Measurements from ENCODE around the gene SORCS1.

The SORCS1 gene

DNA sequence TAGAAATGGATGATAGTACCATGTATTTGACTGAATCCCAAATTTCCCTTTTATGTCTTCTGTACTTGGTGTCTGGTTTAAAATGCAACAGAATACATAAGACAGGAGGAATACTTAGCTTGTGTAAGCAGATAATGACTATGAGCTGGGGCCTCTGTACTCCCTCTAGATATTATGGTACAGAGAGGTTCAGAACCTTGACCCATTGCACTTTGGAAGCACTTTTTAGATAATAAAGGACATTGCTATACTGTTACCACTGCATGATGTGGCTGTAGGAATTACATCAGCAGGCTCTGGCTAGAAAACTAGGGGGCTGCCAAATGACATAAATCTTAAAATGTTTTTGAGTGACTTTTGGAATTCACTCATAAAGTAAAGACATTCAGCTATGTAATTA, 526.6 kb downstream of the SORCS1 start:
- no peak for DNase-seq

DNA sequence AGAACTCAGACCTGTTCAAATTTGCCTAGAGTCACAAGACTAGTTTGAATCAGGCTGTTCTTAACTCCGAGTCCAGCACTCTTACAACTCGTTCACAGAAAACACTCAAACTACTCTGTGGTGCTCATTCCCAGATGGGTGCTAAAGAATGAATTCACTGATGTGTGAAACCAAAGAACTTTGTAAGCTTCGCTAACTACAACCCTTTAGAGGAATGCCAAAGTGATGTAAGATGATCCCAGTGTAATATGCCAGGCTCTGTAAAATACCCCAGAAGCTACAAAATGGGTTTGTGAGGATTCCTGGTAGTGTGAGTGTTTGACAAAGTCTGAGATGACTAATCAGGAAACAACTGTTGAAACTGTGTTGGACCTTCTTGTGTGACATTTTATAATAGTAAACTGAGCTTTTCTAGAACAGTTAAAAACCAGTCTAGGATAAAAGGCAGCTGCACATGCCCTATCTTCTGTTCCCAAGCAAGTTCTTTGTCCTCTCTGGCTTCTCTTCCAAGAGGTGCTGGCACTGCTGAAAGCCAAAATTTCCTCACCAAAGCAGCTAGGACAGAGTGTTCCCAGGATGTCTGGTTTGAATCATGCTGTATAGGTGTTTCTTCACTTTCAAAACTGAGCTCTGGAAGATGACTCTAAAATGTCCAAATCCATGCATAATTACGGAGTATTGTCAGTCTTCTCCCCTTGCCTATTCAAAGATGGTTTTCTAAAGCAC, 527.6 kb downstream of the SORCS1 start:
- DNase-seq: no peak

DNA sequence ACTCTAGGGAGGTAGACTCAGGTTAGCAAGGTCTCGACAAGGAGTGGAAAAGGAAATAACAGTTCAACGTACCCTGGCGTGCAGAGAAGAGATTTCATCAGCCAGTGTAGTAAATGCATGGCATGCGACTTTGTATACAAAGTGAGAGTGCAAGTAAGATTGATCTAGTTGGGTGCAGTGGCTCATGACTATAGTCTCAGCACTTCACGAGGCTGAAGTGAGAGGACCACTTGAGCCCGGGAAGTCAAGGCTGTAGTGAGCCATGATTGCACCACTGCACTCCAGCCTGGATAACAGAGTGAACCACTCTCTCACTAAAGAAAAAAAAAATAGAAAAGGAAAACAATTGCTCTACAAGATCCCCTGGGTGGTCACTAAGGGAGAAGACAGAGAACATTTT, 528.6 kb downstream of the SORCS1 start:
- DNase-seq: no peak

GRCh38 chr10:106631016-106631702, 533.3 kb downstream of the SORCS1 start:
- DNase-seq: no peak

DNA sequence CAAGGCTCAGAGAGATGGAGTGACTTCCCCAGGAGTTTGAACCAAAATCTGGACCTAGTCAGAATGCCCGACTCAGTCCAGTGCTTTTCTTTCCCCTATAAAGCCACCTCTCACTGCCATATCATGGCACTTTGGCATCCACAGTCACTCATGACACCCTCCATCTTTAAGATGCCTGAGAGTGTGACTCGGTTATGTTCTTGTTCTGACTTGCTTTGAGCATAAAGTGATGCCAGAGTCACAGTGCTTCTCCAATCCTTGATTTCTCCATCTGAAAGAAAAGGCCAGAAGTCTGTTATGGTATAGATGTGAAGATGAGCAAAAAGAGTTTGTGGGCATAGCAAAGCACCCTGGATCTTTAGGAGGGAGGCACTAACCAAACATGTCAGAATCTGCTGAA, 538.1 kb downstream of the SORCS1 start:
- DNase-seq: no peak

DNA sequence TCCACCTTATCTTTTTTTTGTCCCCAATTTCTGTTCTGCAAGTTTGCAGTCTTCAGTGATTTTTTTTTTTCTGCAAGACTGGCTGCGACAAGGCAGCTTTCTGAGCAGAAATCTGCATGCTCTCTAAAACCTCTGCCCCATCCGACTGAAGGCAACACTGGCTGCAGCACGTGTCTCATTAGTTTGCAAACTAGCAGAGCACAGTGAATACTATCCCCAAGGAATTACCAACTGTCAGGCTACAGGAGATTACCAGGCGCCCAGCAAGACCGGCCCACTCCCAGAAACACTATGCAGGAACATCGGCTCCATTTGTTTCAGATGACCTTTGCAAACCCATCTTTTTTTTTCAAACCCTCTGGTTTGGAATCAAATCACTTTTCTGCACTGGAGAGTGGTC, 538.8 kb downstream of the SORCS1 start:
- no peak for DNase-seq

DNA sequence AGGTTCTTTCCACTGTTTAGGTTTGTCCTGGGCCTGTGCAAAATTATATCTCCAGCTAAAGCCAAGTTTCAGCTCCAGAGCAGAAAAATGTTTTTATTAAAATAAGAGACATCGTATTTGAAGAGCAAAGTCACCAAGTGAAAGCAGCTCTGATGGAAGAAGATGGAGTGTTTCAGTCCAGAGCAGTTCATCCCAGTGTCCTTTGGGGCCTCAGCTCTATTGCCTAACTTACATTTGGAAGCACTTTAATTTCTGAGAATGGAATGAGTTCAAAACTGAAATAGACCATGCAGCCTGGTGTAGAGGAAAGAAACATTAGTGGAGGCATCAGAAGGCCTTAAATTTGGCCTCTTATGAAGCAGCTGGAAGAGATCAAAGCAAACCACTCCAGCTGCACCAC, 545.2 kb downstream of the SORCS1 start:
- no peak for DNase-seq

DNA sequence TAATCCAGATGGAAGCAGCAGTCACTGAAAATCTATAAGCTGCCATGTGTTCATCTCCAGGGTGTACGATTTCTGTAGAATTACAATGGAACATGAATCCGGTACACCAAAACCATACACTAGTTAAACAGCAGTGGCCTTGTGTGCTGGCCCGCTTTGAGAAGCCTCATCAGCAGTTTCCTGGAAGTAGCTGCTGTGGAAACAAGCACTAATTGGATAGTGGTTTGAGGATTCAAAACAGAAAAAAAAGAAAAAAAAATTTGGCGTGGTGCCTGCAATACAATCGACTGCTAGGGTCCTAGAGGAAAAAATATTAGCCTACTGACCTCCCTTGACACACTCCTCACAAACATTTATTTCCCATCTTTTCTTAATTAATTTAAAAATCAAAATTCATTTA, 545.9 kb downstream of the SORCS1 start:
- DNase-seq: no peak

- DNase-seq: no peak
These were observed 549.4 kb downstream of the SORCS1 start for GRCh38 chr10:106615081-106615480.

DNA sequence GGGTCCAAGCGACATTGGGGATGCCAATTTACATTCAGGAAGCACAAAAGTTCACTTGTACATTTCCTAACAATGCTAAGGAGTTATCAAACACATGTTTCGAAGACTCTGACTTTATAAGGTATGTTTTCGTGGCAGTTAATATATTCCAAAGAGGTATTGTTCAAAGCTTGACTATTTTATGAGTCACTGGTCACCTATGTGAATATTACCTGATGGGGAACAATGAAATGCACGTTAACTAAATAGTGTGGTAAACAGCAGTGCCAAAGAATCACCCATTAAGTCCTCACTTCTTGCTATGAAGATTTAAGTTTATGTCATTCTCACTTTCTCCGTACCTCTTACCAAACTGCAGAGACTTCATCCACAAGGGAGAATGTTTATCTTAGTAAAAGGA, 550.2 kb downstream of the SORCS1 start:
- no peak for DNase-seq

DNA sequence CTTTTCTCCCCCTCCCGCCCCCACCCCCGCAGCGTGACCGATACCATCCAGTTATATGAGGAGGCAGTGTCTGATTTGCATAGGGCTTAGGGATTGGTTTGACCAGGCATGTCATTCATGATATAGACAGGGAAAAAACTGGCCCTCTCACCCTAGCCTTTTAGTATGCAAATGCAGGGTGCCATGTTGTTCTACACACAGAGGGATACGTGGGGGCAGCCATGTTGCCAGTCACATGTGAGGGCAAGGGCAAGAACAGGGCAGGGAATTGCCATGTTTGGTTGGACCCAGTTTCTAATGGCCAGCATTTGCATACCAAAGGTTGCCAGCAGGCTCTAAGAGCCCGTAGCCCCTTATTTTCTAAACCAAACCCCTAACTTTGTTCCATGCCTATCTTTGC, 552.1 kb downstream of the SORCS1 start:
- DNase-seq: no peak

DNA sequence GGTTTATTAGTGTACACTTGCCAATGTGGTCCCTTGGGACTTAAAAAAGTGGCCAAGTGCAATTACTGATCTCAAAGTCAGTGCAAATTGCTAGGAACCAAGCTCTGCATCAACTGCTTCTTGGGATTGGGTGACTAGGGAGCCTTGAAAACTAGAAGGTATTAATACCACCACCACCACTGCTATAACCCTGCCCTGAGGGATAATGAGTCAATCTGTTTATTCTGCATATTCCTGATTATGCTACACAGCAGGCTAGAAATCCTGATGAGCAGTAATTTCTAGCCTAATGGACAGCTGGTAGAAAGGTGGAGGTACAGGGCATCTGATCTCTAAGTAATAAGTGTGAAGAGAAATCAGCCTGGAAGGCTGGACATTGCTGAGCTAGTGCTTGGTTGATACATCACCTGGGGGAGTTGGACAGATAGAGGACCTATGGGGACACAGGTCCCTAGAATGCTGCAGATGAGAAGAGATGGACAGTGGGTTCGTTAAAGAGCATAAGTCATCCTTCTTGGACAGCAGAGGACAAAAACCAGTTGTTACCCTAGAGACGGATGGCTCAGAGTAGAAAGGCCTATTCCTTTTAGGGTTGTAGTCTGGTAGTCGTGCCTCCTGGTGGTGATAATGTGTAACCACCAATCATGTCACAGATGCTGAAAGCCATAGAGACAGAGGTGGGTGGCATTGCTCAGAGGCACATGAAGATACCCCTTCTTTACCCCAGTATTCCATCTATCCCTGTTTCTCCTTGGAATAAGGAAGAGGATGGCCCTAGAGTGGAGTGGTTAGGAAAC, 554.8 kb downstream of the SORCS1 start:
- no peak for DNase-seq

DNA sequence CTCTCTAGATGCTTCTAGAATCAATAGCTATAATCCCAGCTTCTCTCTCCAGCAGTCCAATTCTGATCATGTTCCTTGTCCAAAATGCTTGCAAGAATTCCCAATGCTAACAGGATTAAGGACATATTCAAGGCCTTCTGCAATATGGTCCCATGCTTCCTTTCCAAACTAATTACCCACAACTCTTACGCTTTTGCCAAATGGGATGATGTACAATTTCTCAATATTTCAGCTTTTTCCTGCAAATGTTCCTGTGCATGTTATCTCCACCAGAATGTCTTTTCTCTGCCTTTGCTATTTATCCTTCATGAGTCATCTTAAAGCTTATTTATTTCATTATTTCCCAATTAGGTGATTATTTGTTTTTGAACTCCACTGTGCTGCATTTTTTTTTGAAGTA, 556.4 kb downstream of the SORCS1 start:
- DNase-seq: no peak

- no peak for DNase-seq
These were observed 569.2 kb downstream of the SORCS1 start for GRCh38 chr10:106595281-106595680.

DNA sequence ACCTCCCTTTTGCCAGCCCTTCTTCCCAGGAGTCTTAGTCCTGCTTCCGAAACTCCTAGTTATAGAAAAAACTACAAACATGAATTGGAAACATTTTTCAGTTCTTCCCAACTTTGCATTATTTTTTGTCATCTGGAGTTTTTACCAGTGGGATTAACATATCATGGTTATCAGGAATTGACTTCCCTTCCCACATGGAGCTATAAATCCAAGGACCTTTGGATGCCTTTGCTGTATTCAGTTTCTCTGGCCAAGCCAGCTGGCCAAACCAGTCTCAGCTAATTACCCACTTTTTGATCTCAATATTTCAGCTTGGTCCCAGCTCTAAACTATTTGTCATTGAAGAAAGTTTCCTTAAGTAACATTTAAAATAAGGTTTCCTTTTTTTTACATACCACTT, 570.6 kb downstream of the SORCS1 start:
- no peak for DNase-seq

DNA sequence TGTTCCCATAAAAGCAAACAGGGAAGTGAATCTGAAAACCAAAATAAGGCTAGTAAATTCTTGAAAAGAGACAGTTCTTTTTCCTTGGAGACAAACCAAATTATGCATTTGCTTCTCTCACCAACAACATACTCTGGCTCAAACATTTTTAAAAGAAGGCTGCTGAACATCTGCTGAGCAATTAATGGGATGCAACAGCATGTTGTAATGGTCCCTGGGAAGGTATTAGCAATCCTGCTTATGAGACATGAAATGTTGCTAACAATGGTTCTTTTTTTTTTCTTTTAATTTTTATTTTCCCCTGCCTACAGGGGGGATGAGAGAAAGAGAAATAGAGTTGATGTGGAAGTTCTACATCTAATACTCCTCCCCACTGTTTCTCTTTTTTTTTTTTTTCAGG, 572.1 kb downstream of the SORCS1 start:
- no peak for DNase-seq

DNA sequence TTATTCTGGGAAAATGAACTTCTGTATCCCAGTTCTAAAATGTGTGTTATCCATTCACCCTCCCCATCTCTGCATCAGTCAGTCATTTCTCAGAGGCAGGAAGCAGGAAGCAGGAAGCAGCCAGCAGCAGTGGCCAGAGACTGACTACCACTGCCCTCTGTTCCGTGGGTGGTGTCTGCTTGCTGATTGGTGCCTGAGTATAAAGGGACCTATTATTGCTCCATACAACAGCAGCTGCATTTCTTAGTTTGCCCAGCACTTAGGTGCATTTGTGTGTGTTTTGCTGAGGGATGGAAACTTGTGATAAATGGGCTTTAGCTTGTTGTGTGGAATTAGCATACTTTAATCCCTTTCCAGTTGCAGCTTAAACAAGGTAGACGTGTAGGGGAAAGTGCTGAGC, 582.2 kb downstream of the SORCS1 start:
- DNase-seq: no peak

DNA sequence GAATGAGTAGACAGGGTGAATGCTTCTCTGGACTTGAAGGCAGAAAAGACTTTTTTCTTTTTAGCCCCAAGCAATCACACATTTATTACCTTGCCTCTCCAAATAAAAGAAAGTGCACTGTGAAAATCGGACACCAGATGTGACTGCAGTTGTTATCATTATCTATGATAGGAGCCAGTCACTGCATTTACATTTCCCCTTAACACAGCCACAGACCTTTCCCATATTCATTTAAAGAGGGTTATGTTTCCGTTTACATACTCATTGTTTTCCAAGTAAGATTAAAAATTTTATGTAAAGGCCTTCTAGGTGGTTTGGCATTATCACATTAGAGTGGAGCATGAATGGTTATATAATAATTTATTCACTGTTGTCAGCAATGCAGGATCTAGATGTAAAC, 586.8 kb downstream of the SORCS1 start:
- no peak for DNase-seq

DNA sequence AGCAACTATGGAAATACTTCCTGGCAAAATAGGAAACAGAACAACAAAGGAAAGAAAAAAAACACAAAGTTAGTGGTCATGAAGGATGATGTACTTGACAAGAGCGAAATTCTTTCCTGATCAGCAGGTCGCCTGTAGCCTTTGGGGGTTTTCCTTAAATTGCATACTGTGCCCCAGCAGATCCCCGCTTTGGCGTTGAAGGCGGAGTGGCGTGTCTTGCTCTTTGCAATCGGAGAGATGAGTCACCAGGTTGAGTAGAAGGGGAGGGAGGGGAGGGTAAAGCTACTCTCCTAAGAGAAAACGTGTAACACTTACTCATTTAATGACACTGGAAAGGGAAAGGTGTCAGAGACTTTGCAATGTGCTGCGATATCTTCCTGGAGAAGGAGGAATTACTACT, 587.2 kb downstream of the SORCS1 start:
- no peak for DNase-seq

DNA sequence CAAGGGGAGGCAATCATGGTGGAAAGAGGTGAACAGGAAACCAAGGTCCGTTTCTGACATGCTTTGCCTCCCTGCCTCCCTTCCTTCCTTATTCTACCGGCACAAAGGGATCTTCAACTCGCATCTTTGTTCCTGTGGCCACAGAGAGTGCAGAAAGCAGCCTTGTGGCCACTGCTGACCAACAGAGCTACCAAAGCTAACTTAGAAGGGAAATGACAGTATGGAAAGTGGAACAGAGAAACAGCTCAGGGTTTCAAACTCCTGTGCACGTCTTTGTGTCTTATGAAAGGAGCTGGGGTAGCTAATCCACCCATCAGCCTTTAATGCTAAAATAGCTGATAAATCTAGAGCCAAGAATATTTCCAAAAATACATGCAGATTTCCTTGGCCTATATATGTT, 588.0 kb downstream of the SORCS1 start:
- no peak for DNase-seq

DNA sequence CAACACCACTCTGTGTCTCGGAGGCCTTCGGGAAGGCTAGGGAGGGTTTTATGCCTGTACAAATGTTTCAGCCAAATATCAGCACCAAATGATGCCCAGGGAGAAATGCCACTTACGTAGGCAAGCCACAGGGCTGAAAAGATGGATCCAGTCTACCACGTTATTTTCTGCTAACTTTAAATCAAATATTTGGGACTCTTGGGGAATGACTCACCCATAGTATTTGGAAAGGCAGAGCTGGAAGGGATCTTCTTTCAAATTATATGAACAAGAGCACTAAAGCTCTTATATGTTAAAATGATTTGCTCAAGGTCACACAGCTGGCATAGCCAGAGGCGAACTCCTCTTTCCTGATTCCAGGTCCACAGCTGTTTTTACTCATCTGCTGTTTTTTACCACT, 591.4 kb downstream of the SORCS1 start:
- no peak for DNase-seq

- DNase-seq: no peak
These were observed 593.1 kb downstream of the SORCS1 start for GRCh38 chr10:106571192-106571946.

DNA sequence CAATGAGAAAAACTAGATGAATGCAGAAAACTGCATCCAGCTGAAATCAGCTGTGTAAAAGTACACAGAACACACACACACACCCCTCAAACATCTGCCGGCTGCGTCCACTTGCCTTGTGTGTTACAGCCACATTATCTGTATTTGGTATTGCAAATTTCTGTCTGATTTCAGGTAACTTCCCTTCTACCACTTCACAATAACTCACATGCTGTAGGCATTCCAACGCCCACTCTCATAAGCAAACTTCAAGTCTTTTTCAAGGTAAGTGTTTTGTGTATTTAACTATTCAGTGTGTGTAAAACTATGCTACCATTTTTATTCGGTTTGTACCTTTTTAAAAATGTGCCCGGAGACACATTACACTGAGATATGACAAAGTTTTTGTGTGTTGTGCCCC, 594.2 kb downstream of the SORCS1 start:
- DNase-seq: no peak
